HL-60/S4 treated with phorbol 12-myristate 13-acetate at 8.2 ng/mL for 4 days and 3 days (cell line): ENCODE measurements around the gene BTBD19.
"Not testable (repeated sequence)": the region's sequence is repeated elsewhere in the genome, so short reads cannot be mapped to it uniquely, and the experiment has no call there.

Source experiments
- in situ Hi-C: fragments of 300-500 bp; cut with MboI; formaldehyde crosslinking; loops from 2 replicates; pipeline ENCODE4 v1.15.0; 2022; ENCODE audit warnings: low sequenced_read_pairs

BTBD19 gene

DNA sequence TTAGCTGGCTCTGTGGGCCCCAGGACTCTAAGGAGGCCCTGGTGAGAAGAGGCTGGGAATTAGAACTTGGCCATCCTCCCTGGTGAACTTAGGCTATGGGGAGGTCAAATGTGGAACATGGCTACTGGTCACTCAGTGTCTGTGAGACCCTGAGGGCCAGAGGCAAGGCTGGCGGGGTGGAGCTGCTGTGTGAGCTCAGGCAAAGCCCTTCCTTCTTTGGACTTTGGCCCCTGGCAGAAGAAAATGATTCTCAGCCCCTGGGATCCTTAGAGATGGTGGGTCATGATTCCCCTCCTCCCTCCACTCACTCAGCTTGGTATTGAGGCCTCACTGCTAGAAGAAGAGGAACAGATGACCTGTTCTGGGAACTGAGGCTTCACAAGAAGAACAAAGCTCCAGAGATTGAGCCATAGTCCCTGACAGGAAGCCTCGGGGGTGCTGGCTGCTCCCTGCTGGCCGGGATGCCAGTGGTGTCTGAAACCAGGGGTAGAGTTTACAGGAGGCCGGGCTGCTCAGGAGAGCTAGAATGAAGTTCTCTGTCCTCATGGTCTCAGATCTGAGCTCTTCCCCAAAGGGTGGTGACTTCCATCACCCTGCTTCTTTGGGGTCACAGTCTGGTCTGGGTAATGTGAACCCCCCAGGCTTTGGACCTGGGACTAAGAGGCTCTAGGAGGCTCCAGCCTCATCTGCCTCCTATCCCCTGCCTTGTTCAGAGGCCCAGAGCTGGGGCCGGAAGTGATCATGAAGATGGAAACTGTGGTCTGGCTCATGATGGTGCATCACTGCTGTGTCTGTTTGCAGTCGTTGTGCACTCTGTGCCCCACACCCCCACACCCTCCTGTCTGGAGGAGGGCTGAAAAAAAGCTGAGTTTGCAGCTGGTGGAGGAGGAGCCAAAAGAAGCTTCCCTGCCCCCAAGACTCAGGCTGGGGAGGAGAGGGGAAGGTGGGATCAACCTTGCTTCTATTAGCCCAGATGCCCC, 905 bp downstream of the BTBD19 start:
- in situ Hi-C loops, result no loop called here

DNA sequence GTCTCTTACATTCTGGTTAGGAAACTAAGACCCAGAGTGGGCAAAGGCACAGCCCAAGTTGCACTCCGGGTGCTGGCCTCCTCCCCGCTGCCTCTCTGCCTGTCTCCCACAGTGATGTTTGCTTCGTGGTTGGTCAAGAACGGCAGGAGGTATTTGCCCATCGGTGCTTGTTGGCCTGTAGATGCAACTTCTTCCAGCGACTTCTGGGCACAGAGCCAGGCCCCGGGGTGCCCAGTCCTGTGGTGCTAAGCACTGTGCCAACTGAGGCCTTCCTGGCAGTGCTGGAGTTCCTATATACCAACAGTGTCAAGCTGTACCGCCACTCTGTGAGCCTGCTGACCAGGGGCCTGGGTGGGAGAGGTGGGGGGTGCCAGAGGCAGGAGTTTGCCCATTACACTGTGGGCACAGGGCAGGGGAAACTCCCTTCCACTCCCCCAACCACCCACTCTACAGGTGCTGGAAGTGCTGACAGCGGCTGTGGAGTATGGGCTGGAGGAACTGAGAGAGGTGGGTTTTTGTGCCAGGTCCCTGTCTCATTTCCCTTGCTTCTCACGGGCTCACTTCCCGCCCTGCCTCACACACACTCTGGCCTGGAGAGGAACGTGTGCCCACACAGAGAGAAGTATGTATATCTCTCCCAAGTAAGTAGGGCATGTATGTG, 1.9 kb downstream of the BTBD19 start:
- in situ Hi-C loops, result no loop called here

DNA sequence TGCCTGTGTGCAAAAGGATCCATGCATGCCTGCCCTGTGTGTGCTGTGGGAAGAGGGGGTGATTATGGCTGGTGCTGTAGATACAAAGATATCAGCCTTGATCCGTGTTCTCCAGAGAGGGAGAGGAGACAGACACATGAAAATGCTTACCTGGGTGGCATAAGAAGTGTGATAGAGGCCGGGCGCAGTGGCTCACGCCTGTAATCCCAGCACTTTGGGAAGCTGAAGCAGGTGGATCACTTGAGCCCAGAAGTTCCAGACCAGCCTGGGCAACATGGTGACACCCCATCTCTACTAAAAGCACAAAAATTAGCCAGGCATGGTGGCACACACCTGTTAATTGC, 2.4 kb downstream of the BTBD19 start:
- in situ Hi-C loops, result not testable (repeated sequence)

DNA sequence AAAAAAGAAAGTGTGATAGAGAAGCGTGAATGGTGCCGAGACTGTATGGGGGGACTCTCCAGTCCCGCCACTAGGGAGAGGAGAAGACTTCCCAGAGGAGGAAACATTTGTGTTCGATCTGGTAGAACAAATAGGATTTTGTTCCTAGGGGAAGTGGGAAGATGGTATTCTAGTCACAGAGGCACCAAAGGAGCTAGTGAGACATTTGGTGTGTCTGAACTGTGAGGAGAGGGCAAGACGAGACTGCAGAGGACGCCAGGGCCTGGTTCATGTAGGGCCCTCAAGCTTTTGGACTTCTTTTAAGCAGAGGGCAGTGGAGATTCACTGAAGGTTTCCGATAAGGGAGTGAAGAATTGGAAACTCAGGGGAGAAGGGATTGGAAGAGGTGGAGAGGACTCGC, 2.9 kb downstream of the BTBD19 start:
- in situ Hi-C loops, result no loop called here

DNA sequence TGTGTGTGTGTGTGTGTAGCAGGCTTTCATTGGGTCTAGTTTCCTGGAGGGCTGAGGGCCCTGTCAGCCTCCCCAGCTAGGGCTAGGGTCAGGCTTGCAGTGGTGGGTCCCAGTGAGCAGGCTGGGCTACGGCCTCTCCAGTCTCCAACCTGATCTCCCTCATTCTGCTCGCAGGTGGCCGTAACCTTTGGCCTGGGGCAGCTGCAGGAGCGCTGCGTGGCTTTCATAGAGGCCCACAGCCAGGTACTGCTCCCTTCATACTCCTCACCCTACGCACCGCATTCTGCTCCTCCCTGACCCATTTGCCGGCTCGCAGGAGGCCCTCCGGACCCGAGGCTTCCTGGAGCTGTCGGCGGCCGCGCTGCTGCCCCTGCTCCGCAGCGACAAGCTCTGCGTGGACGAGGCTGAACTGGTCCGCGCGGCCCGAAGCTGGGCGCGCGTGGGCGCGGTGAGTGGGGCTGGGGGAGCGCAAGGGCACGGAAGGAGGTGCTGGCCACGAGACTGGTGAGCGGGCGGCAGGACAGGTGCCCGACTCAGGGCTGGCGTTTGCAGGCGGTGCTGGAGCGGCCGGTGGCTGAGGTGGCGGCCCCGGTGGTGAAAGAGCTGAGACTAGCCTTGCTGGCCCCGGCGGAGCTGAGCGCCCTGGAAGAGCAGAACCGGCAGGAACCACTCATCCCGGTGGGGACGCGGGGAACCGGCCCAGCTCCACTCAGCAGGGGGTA, 4.7 kb downstream of the BTBD19 start:
- in situ Hi-C loops, result no loop called here

DNA sequence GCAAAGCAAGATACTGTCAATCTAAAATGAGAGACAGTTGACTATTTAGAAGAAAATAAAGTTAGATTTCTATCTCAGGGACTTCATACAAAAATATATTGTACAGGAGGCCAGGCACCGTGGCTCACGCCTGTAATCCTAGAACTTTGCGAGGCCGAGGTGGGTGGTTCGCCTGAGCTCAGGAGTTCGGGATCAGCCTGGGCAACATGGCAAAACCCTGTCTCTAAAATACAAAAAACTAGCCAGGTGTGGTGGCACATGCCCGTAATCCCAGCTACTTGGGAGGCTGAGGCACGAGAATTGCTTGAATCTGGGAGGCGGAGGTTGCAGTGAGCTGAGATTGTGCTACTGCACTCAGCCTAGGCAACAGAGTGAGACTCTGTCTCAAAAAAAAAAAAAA, 7.6 kb downstream of the BTBD19 start:
- in situ Hi-C loops, result not testable (repeated sequence)

DNA sequence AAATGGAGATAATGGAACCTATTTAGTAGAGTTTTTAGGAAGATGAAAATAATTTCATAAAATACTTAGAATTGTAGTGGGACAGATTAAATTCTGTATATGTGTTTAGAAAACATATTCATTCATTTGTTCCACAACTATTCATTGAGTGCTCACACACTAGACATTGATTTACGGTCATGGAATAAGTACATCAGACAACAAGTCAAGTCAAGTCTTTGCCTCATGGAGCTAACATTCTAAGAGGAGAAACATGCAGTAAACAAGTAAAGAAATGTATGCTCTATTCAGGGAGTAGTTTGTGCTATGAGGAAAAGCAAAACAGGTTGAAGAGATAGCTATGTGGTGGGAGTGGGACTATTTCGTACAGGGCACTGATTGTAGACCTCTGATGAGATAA, 9.0 kb downstream of the BTBD19 start:
- in situ Hi-C loops, result no loop called here

DNA sequence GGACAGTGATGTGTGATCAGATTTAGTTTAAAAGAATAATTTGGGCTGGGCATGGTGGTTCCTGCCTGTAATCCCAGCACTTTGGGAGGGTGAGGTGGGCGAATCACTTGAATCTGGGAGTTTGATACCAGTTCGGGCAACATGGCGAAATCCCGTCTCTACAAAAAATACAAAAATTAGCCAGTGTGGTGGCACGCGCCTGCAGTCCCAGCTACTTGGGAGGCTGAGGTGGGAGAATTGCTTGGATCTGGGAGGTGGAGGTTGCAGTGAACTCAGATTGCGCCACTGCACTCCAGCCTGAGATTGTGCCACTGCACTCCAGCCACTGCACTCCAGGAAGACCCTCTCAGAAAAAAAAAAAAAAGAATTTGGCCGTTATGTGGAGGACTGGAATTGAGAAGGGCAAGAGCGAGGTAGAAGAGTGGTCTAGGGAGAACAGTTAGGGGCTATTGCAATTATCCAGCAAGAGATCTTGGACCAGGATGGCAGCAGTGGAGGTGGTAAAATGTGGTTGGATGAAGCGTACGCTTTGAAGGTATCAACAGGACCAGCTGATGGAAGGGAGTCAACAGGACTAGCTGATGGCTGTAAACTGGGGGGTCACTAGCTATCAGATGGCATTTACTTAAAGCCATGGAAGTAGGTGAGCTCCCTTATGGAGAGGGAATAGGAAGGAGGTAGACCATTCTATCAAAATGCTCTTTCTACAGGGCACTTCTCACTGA, 9.6 kb downstream of the BTBD19 start:
- in situ Hi-C loops, result no loop called here

DNA sequence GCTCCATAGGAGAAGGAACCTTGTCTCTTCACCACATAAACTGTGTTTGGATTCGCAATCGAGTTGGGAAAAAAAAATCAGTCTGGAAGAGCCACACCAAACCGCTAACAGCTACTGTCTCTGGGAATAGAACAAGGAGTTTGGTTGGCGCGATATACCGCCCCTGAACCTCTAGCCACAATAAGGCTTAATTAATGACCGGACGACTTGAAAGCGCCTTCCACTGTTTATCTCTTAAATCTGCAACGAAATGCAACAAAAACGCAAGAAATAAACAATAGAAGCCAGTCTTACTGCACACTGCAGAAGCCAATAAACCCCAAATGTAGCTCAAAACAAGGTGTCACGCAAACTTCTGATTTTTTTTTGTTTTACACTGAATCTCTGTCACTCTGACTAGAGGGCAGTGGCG, 10.9 kb downstream of the BTBD19 start:
- in situ Hi-C loops, result no loop called here

DNA sequence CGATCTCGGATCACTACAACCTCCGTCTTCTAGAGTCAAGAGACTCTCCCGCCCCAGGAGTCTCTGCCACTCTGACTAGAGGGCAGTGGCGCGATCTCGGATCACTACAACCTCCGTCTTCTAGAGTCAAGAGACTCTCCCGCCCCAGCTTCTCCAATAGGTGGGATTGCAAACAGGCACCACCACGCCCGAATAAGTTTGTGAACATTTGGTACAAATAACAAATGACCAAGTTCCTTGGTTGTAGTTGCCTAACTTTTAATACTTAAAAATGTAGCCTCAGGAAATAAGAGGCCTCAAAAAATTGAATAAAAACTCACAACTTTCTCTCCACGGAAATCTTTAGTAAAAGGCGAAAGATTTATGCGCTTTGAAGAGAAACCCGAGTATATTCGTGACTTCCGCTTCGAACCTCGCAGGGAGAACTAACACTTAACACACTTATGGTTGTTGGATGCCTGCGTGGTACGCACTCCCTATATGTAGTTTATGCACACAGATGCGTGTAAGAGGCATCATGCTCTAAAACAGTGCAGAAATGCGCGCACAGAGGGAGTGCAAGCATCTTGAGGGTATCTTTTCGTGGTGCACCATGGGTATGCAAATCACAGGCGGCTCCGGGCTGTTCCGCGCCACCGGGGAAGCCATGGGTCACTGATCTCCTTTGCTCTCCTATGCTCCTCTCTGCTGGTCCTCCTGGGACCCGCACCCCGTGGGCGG, 11.4 kb downstream of the BTBD19 start:
- in situ Hi-C loops, result no loop called here

DNA sequence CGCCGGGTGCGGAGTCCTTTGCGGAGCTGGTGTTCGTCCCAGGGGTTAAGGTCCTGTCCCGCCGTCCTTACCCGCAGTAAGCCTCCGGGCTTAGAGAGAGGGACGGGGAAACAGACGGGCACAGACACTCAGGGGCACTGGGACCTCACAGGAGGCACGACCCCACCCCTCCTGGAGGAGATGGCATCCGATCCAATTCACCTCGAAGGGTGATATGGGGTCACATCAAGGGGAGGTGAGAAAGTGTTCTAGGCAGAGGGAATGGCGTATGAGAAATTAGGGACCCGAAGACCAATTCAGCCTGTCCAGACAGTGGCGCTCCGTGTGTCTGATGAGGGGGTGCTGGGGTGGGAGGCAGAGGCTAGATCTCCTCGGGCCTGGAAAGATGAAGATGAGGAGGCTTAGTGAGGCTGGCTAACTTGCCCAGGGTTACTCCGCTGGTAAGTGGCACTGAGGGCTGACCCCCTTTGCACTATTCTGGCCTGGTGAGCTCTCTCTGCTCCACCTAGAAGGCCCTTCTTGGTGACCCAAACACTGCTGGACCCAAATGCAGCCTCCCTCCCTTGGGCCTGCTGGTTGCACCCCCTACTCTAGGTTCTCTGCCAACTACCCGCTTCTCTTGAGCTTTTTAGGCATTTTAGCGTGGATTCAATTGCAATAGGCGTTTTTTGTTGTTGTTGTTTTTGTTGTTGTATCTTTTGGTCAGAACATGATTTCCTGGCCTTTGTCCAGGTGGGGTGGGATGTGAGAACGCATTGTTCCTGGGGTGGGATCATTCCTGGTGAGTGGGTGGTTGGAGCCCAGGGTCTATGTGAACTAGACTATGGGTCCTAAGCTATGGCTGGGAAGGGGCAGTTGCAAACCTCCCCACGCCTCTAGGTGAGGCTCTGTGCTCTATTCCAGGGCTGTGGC, 12.3 kb downstream of the BTBD19 start:
- in situ Hi-C loops, result no loop called here

DNA sequence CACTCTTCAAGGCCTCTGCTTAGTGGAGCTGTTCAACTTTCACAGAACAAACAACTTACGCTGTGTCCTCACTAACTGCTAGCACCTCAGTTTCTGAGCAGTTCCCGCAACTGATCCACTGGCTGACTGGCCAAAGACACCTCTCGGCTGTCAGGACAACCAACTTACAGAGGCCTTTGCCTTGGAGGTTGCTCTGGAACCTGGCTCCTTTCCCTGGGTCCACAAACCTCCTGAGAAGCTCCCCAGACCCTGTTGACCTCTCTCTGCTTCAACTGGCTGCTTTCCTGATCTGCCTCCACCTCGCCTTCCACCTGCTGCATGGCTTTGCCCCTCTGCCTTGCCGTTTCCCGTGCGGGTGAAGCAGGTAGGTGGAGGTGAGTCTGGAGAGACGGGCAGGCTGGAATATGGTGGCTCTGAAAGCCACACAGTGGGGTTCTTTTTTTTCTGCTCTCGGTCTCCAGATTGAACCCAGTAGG, 13.0 kb downstream of the BTBD19 start:
- in situ Hi-C loops, result no loop called here

DNA sequence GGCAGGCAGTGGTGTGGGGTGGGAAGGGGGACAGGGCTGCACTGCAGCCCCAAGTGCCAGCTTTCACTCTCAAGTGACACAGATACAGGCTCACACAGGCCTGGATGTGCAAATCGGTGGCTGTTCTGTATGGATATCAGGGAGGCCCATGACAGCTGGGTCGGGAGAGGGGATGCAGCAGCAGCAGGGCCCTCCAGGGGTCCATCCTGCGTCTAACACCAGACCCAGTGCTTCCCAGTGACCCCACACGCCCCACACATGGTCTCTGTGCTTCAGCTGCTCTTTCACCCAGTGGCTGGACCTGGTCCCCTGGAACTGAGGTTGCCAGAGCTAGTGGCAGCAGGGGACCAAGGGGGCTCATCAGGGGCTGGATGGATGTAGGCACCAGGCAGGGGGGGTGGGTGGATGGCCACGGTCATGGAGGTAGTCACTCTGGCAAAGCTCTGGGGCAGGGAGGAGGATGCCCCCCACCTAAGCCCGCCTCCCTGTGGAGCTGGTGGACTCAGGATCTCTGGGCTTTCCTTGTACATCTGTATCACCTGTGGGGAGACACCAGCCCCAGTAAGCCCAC, 13.9 kb downstream of the BTBD19 start:
- in situ Hi-C loops, result no loop called here

DNA sequence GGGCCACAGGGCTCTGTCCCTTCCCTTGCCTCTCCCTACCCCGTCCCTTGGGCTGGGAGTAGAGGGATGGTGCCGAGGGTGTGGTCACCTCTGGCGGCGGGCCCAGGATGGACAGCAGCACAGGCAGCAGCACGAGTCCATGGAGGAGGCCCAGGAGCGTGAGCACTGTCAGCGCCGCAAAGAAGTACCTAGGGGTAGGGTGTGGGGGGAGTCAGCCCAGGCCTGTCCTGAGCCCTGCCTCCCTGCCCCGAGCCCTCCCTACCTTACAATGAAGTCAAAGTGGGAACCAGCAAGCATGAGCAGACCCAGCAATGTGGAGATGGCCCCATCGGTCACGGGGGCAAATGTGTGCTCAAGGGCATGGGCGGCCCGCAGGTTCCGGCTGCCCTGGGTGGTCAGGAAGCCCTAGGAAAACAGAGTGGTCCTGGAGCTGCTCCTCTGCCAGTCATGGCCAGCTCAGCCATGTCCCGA, 14.7 kb downstream of the BTBD19 start:
- in situ Hi-C loops, result no loop called here

DNA sequence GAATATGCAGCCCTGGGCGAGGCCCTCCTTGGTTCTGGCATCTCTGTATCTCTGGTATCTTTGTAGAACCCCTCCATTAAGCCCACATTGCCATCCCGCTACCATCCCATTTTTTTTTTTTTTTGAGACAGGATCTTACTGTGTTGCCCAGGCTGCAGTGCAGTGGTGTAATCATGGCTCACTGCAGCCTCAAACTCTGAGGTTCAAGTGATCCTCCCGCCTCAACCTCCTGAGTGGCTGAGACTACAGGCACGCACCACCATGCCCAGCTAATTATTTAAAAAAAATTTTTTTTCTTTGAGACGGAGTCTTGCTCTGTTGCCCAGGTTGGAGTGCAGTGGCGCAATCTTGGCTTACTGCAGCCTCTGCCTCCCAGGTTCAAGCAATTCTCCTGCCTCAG, 16.1 kb downstream of the BTBD19 start:
- in situ Hi-C loops, result not testable (repeated sequence)

DNA sequence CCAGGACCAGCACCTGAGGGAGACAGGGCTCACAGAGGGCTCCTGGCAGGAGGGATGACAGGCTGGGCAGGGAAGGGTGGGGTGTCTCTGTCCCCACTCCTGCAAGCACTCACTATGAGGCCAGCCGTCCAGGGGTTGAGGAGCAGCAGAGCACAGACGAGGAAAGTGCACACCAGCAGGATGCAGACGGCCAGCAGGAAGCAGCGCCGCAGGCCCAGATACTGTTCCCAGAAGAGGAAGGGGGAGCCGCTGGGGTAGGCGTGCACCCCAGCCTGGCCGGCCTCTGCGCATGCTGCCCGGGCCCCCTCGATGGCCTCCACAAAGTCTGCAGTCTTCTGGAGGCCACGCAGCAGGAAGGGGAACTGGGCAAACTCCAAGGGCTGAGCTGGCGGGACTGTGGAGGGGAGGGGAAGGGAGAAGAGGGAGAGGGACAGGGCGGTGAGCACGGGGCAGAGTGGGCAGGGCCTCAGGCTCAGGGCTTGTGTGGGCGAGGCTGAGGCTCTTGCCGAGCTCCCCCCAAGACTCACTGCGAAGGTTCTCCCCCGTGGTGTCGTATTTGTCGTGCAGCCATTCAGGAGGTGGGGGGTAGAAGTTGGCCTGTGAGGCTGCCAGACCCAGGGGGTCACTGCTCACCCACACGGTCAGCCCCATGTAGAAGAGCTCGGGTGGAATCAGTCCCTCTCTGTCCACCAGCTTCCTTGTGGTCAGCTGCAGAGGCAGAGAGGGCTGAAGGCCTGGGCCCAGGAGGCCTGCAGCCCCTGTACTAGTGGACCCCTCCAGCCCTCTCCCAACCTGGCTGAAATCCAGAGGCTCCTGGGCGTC, 18.3 kb downstream of the BTBD19 start:
- in situ Hi-C loops, result no loop called here

DNA sequence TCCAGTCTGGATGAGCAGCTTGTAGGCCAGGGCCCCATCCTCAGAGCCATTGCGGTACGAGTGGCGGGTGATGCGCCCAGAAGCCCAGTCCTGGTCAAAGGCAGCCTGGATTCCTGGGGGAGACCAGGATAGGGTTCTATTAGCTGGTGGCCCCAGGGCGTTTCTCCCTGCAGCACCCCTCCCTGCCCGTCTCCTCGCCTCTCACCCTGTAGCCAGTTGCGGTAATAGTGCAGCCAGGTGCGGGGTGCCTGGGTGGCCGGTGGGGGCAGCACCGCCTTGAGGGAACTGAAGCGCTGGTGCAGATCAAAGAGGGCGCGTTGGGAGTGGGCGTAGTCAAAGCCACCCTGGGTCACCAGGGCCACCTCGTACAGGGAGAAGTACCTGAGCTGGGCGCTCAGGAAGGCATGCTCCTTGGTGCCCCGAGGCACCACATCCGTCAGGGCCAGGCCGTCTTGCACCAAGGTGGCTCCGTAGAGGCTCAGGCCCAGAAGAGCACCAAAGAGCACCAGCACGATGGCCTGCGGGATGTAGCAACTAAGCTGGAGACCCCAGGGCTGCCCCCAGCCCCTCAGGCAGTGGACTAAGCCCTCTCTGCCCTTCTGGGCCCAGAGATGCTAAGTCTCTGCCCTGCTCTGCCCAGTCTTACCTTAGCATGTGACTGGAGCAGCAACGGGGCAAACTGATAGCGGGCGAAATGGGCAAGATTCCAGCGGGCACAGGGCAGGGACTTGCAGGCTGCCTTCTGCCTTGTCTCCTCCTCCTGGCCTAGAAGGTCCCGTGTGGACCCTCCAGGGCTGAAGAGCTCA, 19.1 kb downstream of the BTBD19 start:
- in situ Hi-C loops, result no loop called here
